ENCODE data around the gene SFXN2. TPM values are rescaled to one million over a fixed set of nuclear protein-coding genes. Genes with fewer than 3 reads are reported as not detected.
"Not testable (repeated sequence)": the region's sequence is repeated elsewhere in the genome, so short reads cannot be mapped to it uniquely, and the experiment has no call there.

SFXN2 gene
- total RNA-seq, 2 experiments from 2014 or later: 38.1 to 45.1 TPM

- H3K27ac ChIP-seq (ENCODE audit: low read depth, low read length, poor library complexity, severe bottlenecking): no peak overlapping the region
- DNase-seq (ENCODE audit: low spot score): no peak
- H3K9me3 ChIP-seq (ENCODE audit: low read length): no peaks in the 10 kb centered on the region
- CTCF ChIA-PET (ENCODE audit: unreplicated experiment): interaction anchor here (0.7 kb wide), 1 partner anchor 13 kb away, joined by 3 read pairs; no protein-coding TSS in a partner anchor
- no peak overlapping the region for H3K4me2 ChIP-seq (ENCODE audit: low read length)
- peaks cover 8% of the 10 kb centered on the region for H3K4me1 ChIP-seq (ENCODE audit: insufficient read depth, low read length, poor library complexity, severe bottlenecking)
- no TSS peak for BruUV-seq (replicated peaks)
- no peaks in the 10 kb centered on the region for H4K20me1 ChIP-seq (ENCODE audit: insufficient read depth, low read length)
- no peaks in the 10 kb centered on the region for H3K9me2 ChIP-seq (ENCODE audit: insufficient read depth, low read length)
- no peaks in the 10 kb centered on the region for H3K79me2 ChIP-seq (ENCODE audit: insufficient read depth, low read depth, low read length)
- no peak overlapping the region for H2AFZ ChIP-seq (ENCODE audit: low read length)
- TF ChIP-seq EZH2phosphoT487 (IDR thresholded peaks at IDR 0.05; ENCODE audit: borderline replicate concordance, low read depth, low read length): no peak
- POLR2A ChIA-PET: interaction anchor here (1.0 kb wide), 1 partner anchor 35 kb away, joined by 4 read pairs; no protein-coding TSS in a partner anchor
- H3K4me3 ChIP-seq (ENCODE audit: low read depth, low read length, poor library complexity, severe bottlenecking): no peak overlapping the region
- intact Hi-C loops (cut with micrococcal nuclease; ENCODE audit: unreplicated experiment): no loop called here
- H3K36me3 ChIP-seq (ENCODE audit: insufficient read depth, low read length): peaks cover 49% of the 10 kb centered on the region
Observed at GRCh38 chr10:102682981-102683380, 31.5 kb upstream of the SFXN2 start.

GRCh38 chr10:102683736-102684135, 30.7 kb upstream of the SFXN2 start:
- Histone ChIP-seq H3K4me2 (ENCODE audit: low read length) (no peak overlapping the region), H3K9me3 (ENCODE audit: low read length) (no peaks in the 10 kb centered on the region), H3K9me2 (ENCODE audit: insufficient read depth, low read length) (no peaks in the 10 kb centered on the region), H3K4me3 (ENCODE audit: low read depth, low read length, poor library complexity, severe bottlenecking) (no peak overlapping the region), H3K36me3 (ENCODE audit: insufficient read depth, low read length) (peaks cover 52% of the 10 kb centered on the region), H3K27ac (ENCODE audit: low read depth, low read length, poor library complexity, severe bottlenecking) (no peak overlapping the region), H2AFZ (ENCODE audit: low read length) (no peak overlapping the region), H4K20me1 (ENCODE audit: insufficient read depth, low read length) (no peaks in the 10 kb centered on the region), H3K79me2 (ENCODE audit: insufficient read depth, low read depth, low read length) (no peaks in the 10 kb centered on the region), H3K4me1 (ENCODE audit: insufficient read depth, low read length, poor library complexity, severe bottlenecking) (peaks cover 6% of the 10 kb centered on the region)
- ChIA-PET CTCF (ENCODE audit: unreplicated experiment) (no interaction called here), POLR2A (no interaction called here)
- TF ChIP-seq CTCF (conservative IDR thresholded peaks at IDR 0.05; ENCODE audit: low read length) (no peak), EZH2phosphoT487 (IDR thresholded peaks at IDR 0.05; ENCODE audit: borderline replicate concordance, low read depth, low read length) (no peak)
- no peak for DNase-seq (ENCODE audit: low spot score)
- no TSS peak for BruUV-seq (replicated peaks)
- intact Hi-C loops (cut with micrococcal nuclease; ENCODE audit: unreplicated experiment): no loop called here

- no peak for TF ChIP-seq CTCF (conservative IDR thresholded peaks at IDR 0.05; ENCODE audit: low read length)
- TF ChIP-seq EZH2phosphoT487 (IDR thresholded peaks at IDR 0.05; ENCODE audit: borderline replicate concordance, low read depth, low read length): no peak
- POLR2A ChIA-PET: interaction anchor here (0.6 to 1.8 kb wide), 2 partner anchors 13 to 17 kb away, joined by 3 to 6 read pairs; no protein-coding TSS in a partner anchor
- Histone ChIP-seq H3K27ac (ENCODE audit: low read depth, low read length, poor library complexity, severe bottlenecking) (no peak overlapping the region), H4K20me1 (ENCODE audit: insufficient read depth, low read length) (no peaks in the 10 kb centered on the region), H3K4me3 (ENCODE audit: low read depth, low read length, poor library complexity, severe bottlenecking) (no peak overlapping the region), H2AFZ (ENCODE audit: low read length) (no peak overlapping the region), H3K9me3 (ENCODE audit: low read length) (no peaks in the 10 kb centered on the region), H3K9me2 (ENCODE audit: insufficient read depth, low read length) (no peaks in the 10 kb centered on the region), H3K79me2 (ENCODE audit: insufficient read depth, low read depth, low read length) (no peaks in the 10 kb centered on the region), H3K4me1 (ENCODE audit: insufficient read depth, low read length, poor library complexity, severe bottlenecking) (no peaks in the 10 kb centered on the region), H3K4me2 (ENCODE audit: low read length) (no peak overlapping the region), H3K36me3 (ENCODE audit: insufficient read depth, low read length) (peaks cover 39% of the 10 kb centered on the region)
- DNase-seq (ENCODE audit: low spot score): no peak
- CTCF ChIA-PET (ENCODE audit: unreplicated experiment): no interaction called here
- BruUV-seq (replicated peaks): no TSS peak
- intact Hi-C loops (cut with micrococcal nuclease; ENCODE audit: unreplicated experiment): no loop called here
Observed at GRCh38 chr10:102691285-102692066, 23.0 kb upstream of the SFXN2 start.

- H3K9me2 ChIP-seq (ENCODE audit: insufficient read depth, low read length); H3K4me1 ChIP-seq (ENCODE audit: insufficient read depth, low read length, poor library complexity, severe bottlenecking); H3K79me2 ChIP-seq (ENCODE audit: insufficient read depth, low read depth, low read length); BruUV-seq (replicated peaks); H3K9me3 ChIP-seq (ENCODE audit: low read length); H3K4me3 ChIP-seq (ENCODE audit: low read depth, low read length, poor library complexity, severe bottlenecking); H3K4me2 ChIP-seq (ENCODE audit: low read length); CTCF ChIA-PET (ENCODE audit: unreplicated experiment); intact Hi-C loops (cut with micrococcal nuclease; ENCODE audit: unreplicated experiment); POLR2A ChIA-PET; DNase-seq (ENCODE audit: low spot score); H4K20me1 ChIP-seq (ENCODE audit: insufficient read depth, low read length); H3K27ac ChIP-seq (ENCODE audit: low read depth, low read length, poor library complexity, severe bottlenecking); H2AFZ ChIP-seq (ENCODE audit: low read length): not testable (repeated sequence)
- peaks cover 49% of the 10 kb centered on the region for H3K36me3 ChIP-seq (ENCODE audit: insufficient read depth, low read length)
Observed at GRCh38 chr10:102695401-102695800, 19.0 kb upstream of the SFXN2 start.
